ENCODE results near the gene PEMT. TPM values are rescaled to one million over a fixed set of nuclear protein-coding genes. Genes with fewer than 3 reads are reported as not detected.

Gene PEMT
- total and polyA plus RNA-seq, 2 donors (not counting 1 experiment from before 2014, with no cell fraction given), result 18.0 to 18.6 TPM

GRCh38 chr17:17536702-17537101 is 54.8 kb downstream of the PEMT start:
- Histone ChIP-seq H3K36me3 (ENCODE audit: control insufficient read depth, insufficient read depth, low read length) (no peaks in the 10 kb centered on the region), H3K79me2 (ENCODE audit: control insufficient read depth, insufficient read depth, low read length) (no peaks in the 10 kb centered on the region), H3K4me2 (ENCODE audit: extremely low read depth, insufficient read depth, low read length) (no peak overlapping the region), H3K9me3 (ENCODE audit: control insufficient read depth, insufficient read depth, low read depth, low read length) (no peaks in the 10 kb centered on the region), H3K4me1 (ENCODE audit: control insufficient read depth, extremely low read depth, insufficient read depth, low read length) (no peaks in the 10 kb centered on the region), H2AFZ (ENCODE audit: low read length) (no peak overlapping the region), H3K4me3 (replicated peaks in 1 of 4; ENCODE audit: control extremely low read depth in 1 of 4, insufficient read depth in 1 of 4, low read depth in 3 of 4, low read length in 4 of 4) (no peak overlapping the region), H3K27me3 (ENCODE audit: control insufficient read depth, insufficient read depth, low read length) (no peaks in the 10 kb centered on the region), H3K27ac (ENCODE audit: insufficient read depth, low read length) (no peak overlapping the region), H3K9ac (ENCODE audit: insufficient read depth, low read length) (no peak overlapping the region), H4K20me1 (ENCODE audit: control insufficient read depth, extremely low read depth, insufficient read depth, low read length) (no peaks in the 10 kb centered on the region)
- TF ChIP-seq, protein P1, sequence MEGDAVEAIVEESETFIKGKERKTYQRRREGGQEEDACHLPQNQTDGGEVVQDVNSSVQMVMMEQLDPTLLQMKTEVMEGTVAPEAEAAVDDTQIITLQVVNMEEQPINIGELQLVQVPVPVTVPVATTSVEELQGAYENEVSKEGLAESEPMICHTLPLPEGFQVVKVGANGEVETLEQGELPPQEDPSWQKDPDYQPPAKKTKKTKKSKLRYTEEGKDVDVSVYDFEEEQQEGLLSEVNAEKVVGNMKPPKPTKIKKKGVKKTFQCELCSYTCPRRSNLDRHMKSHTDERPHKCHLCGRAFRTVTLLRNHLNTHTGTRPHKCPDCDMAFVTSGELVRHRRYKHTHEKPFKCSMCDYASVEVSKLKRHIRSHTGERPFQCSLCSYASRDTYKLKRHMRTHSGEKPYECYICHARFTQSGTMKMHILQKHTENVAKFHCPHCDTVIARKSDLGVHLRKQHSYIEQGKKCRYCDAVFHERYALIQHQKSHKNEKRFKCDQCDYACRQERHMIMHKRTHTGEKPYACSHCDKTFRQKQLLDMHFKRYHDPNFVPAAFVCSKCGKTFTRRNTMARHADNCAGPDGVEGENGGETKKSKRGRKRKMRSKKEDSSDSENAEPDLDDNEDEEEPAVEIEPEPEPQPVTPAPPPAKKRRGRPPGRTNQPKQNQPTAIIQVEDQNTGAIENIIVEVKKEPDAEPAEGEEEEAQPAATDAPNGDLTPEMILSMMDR (conservative IDR thresholded peaks at IDR 0.05 in 1 of 2, IDR thresholded peaks at IDR 0.05 in 1 of 2; ENCODE audit: low read depth in 1 of 2, low read length in 2 of 2), result no peak
- TF ChIP-seq EZH2 (IDR thresholded peaks at IDR 0.05; ENCODE audit: low read length, missing control alignments), result no peak
- no peak for DNase-seq (ENCODE audit: low read depth in 2 of 2)

DNA sequence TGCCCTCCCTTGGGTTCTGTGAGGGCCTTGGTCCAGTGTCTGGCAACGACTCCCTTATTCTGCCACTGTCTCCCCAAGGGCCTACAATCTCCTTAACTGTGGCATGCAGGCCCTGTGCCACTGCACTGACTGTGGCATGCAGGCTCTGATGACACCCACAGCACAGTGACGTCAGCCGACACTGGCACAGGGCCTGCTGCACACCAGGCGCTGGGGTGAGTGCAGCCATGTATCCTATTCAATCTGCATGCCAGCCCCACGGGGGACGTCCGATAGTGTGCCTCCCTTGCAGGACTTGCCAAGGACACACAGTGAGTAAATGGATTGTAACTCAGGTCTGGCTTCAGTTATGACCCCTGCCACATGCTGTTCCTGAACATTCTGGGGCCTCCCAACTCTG is 55.6 kb downstream of the PEMT start:
- TF ChIP-seq, protein P1 (conservative IDR thresholded peaks at IDR 0.05 in 1 of 2, IDR thresholded peaks at IDR 0.05 in 1 of 2; ENCODE audit: low read depth in 1 of 2, low read length in 2 of 2), result no peak
- TF ChIP-seq EZH2 (IDR thresholded peaks at IDR 0.05; ENCODE audit: low read length, missing control alignments), result no peak
- DNase-seq (ENCODE audit: low read depth in 2 of 2), result peak; percentile 28 to 53
- H3K4me3 ChIP-seq (replicated peaks in 1 of 4; ENCODE audit: control extremely low read depth in 1 of 4, insufficient read depth in 1 of 4, low read depth in 3 of 4, low read length in 4 of 4), result no peak overlapping the region

DNA sequence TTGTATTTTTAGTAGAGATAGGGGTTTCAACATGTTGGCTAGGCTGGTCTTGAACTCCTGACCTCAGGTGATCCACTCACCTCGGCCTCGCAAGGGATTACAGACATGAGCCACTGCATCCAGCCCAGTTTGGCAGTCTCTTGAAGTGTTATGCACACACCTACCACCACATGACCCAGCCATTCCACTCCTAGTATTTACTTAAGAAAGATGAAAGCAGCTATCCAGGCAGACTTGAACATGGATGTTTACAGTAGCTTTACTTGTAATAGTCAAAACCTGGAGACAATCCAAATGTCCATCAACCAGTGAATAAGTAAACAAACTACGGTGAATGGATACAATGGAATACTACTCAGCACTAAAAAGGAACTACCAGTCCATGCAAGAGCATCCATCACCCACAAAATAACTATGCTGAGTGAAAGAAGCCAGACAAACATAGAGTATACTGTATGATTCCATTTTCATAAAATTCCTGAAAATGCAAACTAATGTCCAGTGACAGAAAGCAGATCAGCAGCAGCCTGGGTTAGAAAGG is 57.5 kb downstream of the PEMT start:
- H3K4me1 ChIP-seq (ENCODE audit: control insufficient read depth, extremely low read depth, insufficient read depth, low read length), result no peaks in the 10 kb centered on the region
- no peak overlapping the region for H3K4me2 ChIP-seq (ENCODE audit: extremely low read depth, insufficient read depth, low read length)
- H3K79me2 ChIP-seq (ENCODE audit: control insufficient read depth, insufficient read depth, low read length), result no peaks in the 10 kb centered on the region
- no peak for DNase-seq (ENCODE audit: low read depth in 2 of 2)
- TF ChIP-seq, protein P1 (conservative IDR thresholded peaks at IDR 0.05 in 1 of 2, IDR thresholded peaks at IDR 0.05 in 1 of 2; ENCODE audit: low read depth in 1 of 2, low read length in 2 of 2), result no peak
- no peak for TF ChIP-seq EZH2 (IDR thresholded peaks at IDR 0.05; ENCODE audit: low read length, missing control alignments)
- no peak overlapping the region for H3K9ac ChIP-seq (ENCODE audit: insufficient read depth, low read length)
- no peaks in the 10 kb centered on the region for H3K9me3 ChIP-seq (ENCODE audit: control insufficient read depth, insufficient read depth, low read depth, low read length)
- H3K36me3 ChIP-seq (ENCODE audit: control insufficient read depth, insufficient read depth, low read length), result no peaks in the 10 kb centered on the region
- H3K4me3 ChIP-seq (replicated peaks in 1 of 4; ENCODE audit: control extremely low read depth in 1 of 4, insufficient read depth in 1 of 4, low read depth in 3 of 4, low read length in 4 of 4), result no peak overlapping the region
- no peaks in the 10 kb centered on the region for H4K20me1 ChIP-seq (ENCODE audit: control insufficient read depth, extremely low read depth, insufficient read depth, low read length)
- H3K27ac ChIP-seq (ENCODE audit: insufficient read depth, low read length), result no peak overlapping the region
- no peak overlapping the region for H2AFZ ChIP-seq (ENCODE audit: low read length)
- H3K27me3 ChIP-seq (ENCODE audit: control insufficient read depth, insufficient read depth, low read length), result no peaks in the 10 kb centered on the region

More for the DNA sequence above, 55.6 kb downstream of the PEMT start:
- no peaks in the 10 kb centered on the region for H4K20me1 ChIP-seq (ENCODE audit: control insufficient read depth, extremely low read depth, insufficient read depth, low read length)
- H3K9me3 ChIP-seq (ENCODE audit: control insufficient read depth, insufficient read depth, low read depth, low read length), result no peaks in the 10 kb centered on the region
- no peak overlapping the region for H2AFZ ChIP-seq (ENCODE audit: low read length)
- H3K27me3 ChIP-seq (ENCODE audit: control insufficient read depth, insufficient read depth, low read length), result no peaks in the 10 kb centered on the region
- no peaks in the 10 kb centered on the region for H3K79me2 ChIP-seq (ENCODE audit: control insufficient read depth, insufficient read depth, low read length)
- H3K4me1 ChIP-seq (ENCODE audit: control insufficient read depth, extremely low read depth, insufficient read depth, low read length), result no peaks in the 10 kb centered on the region
- H3K36me3 ChIP-seq (ENCODE audit: control insufficient read depth, insufficient read depth, low read length), result no peaks in the 10 kb centered on the region
- H3K4me2 ChIP-seq (ENCODE audit: extremely low read depth, insufficient read depth, low read length), result no peak overlapping the region
- no peak overlapping the region for H3K9ac ChIP-seq (ENCODE audit: insufficient read depth, low read length)
- no peak overlapping the region for H3K27ac ChIP-seq (ENCODE audit: insufficient read depth, low read length)

All from fibroblast of lung (primary cell).